Keratinocyte (primary cell): ENCODE results near the gene DPP7. TPM values are rescaled to one million over a fixed set of nuclear protein-coding genes. Genes with fewer than 3 reads are reported as not detected.

Experiments used
- DNase-seq: peaks from one replicate; pipeline ENCODE4 v3.0.0-alpha.2; 2011; ENCODE audit warnings: low read depth, missing footprints, low spot score
- FAIRE-seq: peaks from 2 replicates; lab custom pipeline; 2011; peaks lifted over from hg19 to GRCh38; lab: Jason Lieb, UNC
- H2AFZ ChIP-seq: 2 replicates; pipeline ENCODE4 v1.6.0; 2012; ENCODE audit warnings: low read length, control low read depth, inconsistent platforms; ENCODE audit not compliant: control insufficient read depth
- H3K27ac ChIP-seq: 2 replicates; pipeline ENCODE4 v1.5.1; 2011; ENCODE audit warnings: low read length; ENCODE audit not compliant: control insufficient read depth, insufficient read depth
- H3K27me3 ChIP-seq: 3 replicates; pipeline ENCODE4 v1.6.0; 2011; ENCODE audit warnings: low read length; ENCODE audit not compliant: control insufficient read depth, insufficient read depth; ENCODE audit errors: extremely low read depth
- H3K36me3 ChIP-seq, 2 experiments: 2 replicates in 1 of 2; 3 replicates in 1 of 2; pipeline ENCODE4 v1.5.1; 2011; ENCODE audit warnings: low read length in 2 of 2, mild to moderate bottlenecking in 1 of 2; ENCODE audit not compliant: control insufficient read depth in 2 of 2, insufficient read depth in 2 of 2; ENCODE audit errors: extremely low read depth in 1 of 2
- H3K4me1 ChIP-seq: 3 replicates; pipeline ENCODE4 v1.5.1; 2011; ENCODE audit warnings: low read length; ENCODE audit not compliant: control insufficient read depth, insufficient read depth; ENCODE audit errors: extremely low read depth
- H3K4me2 ChIP-seq: 3 replicates; pipeline ENCODE4 v1.6.0; 2011; ENCODE audit warnings: low read depth, low read length; ENCODE audit not compliant: control insufficient read depth, insufficient read depth; ENCODE audit errors: extremely low read depth
- H3K4me3 ChIP-seq, 3 experiments: fragments of 200-600 bp in 1 of 3; sonication (generic) in 1 of 3; 2 replicates in 2 of 3; 3 replicates in 1 of 3; pipeline ENCODE4 v1.5.1; 2011 to 2016; ENCODE audit warnings: low read length in 3 of 3, mild to moderate bottlenecking in 3 of 3, control low read depth in 2 of 3, inconsistent platforms in 1 of 3, low read depth in 1 of 3, mixed read lengths in 1 of 3, mixed run types in 1 of 3, moderate library complexity in 1 of 3; ENCODE audit not compliant: control insufficient read depth in 2 of 3, insufficient read depth in 2 of 3; ENCODE audit errors: extremely low read depth in 1 of 3
- H3K79me2 ChIP-seq: 2 replicates; pipeline ENCODE4 v1.6.0; 2012; ENCODE audit warnings: low read length; ENCODE audit not compliant: control insufficient read depth, insufficient read depth
- H3K9ac ChIP-seq: 3 replicates; pipeline ENCODE4 v1.6.0; 2011; ENCODE audit warnings: low read length; ENCODE audit not compliant: control insufficient read depth, insufficient read depth; ENCODE audit errors: extremely low read depth
- H3K9me1 ChIP-seq: 3 replicates; pipeline ENCODE4 v1.6.0; 2011; ENCODE audit warnings: low read length; ENCODE audit not compliant: control insufficient read depth, insufficient read depth; ENCODE audit errors: extremely low read depth
- H3K9me3 ChIP-seq: 2 replicates; pipeline ENCODE4 v1.5.1; 2012; ENCODE audit warnings: low read depth, low read length; ENCODE audit not compliant: control insufficient read depth
- H4K20me1 ChIP-seq: 3 replicates; pipeline ENCODE4 v1.6.0; 2011; ENCODE audit warnings: low read length; ENCODE audit not compliant: control insufficient read depth, insufficient read depth; ENCODE audit errors: extremely low read depth
- EZH2 ChIP-seq: IDR thresholded peaks from one replicate; pipeline ENCODE4 v1.6.1; 2012; ENCODE audit warnings: inconsistent platforms, mild to moderate bottlenecking, low read length, moderate library complexity
- dilution Hi-C: fragments of 300-500 bp; cut with MboI; formaldehyde crosslinking; loops from one replicate; pipeline ENCODE4 v1.7.0; 2020; ENCODE audit warnings: low sequenced_read_pairs; ENCODE audit not compliant: extremely low pct_ligation_motif_present
- polyA plus RNA-seq, 5 experiments: library from polyadenylated mRNA; depleted of rRNA in 3 of 5; stranded (reverse) in 3 of 5; stranded (forward) in 1 of 5; unstranded in 1 of 5; fragments of >200 nt; gene quantifications; 1 replicate in 1 of 5; 2 replicates in 3 of 5; 3 replicates in 1 of 5; pipeline versions ENCODE4 v1.2.1 to v1.2.3, GENCODE V29; 2011 to 2012; ENCODE audit warnings: missing spikeins in 2 of 5, low read depth in 1 of 5, low replicate concordance in 1 of 5
- TF ChIP-seq, protein P1 (sequence below), 3 experiments: IDR thresholded peaks in 1 of 3; conservative IDR thresholded peaks in 1 of 3; optimal IDR thresholded peaks in 1 of 3; 2 replicates in 2 of 3; 3 replicates in 1 of 3; pipeline versions ENCODE3 to v1.5.1; 2011; ENCODE audit warnings: low read length in 3 of 3, mild to moderate bottlenecking in 3 of 3, moderate library complexity in 2 of 3, control low read depth in 1 of 3, inconsistent platforms in 1 of 3; ENCODE audit not compliant: insufficient read depth in 2 of 3; ENCODE audit errors: extremely low read depth in 1 of 3

Gene DPP7
- polyA plus RNA-seq, 1 donor (not counting 4 experiments of a cell fraction or from before 2014, with no cell fraction given), result 35.3 TPM

DNA sequence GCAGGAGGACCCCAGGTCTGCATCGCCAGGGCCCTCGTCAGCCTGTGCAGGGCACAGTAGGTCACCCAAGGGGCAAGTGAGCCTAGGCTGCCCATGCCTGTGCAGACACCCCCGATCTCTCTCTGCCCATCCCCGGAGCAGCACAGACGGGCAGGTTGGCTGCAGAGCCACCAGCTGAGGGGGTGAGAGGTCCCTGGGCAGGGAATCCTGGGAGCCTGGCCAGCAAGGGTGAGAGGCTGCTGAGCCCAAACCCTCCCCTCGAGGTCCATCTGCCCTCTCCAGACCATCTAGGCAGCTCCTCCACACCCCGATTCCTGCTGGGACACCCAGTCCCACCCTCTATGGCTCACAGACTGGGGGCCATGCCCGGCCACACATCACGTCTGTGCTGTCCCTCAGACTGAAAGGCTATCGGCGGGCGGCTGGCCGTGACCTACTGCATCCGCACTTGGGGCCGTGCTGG lies 2.8 kb upstream of the DPP7 start:
- FAIRE-seq (no peak), DNase-seq (no peak)
- H3K4me3 ChIP-seq, result no peak overlapping the region
- H3K9ac ChIP-seq, result no peak overlapping the region
- H3K36me3 ChIP-seq, result no peaks in the 10 kb centered on the region
- H3K9me1 ChIP-seq, result no peaks in the 10 kb centered on the region
- peaks cover 7% of the 10 kb centered on the region for H3K27me3 ChIP-seq
- H3K4me2 ChIP-seq, result no peak overlapping the region
- no peaks in the 10 kb centered on the region for H3K79me2 ChIP-seq
- no peaks in the 10 kb centered on the region for H3K4me1 ChIP-seq
- H3K9me3 ChIP-seq, result no peaks in the 10 kb centered on the region
- H4K20me1 ChIP-seq, result no peaks in the 10 kb centered on the region
- TF ChIP-seq, protein P1, sequence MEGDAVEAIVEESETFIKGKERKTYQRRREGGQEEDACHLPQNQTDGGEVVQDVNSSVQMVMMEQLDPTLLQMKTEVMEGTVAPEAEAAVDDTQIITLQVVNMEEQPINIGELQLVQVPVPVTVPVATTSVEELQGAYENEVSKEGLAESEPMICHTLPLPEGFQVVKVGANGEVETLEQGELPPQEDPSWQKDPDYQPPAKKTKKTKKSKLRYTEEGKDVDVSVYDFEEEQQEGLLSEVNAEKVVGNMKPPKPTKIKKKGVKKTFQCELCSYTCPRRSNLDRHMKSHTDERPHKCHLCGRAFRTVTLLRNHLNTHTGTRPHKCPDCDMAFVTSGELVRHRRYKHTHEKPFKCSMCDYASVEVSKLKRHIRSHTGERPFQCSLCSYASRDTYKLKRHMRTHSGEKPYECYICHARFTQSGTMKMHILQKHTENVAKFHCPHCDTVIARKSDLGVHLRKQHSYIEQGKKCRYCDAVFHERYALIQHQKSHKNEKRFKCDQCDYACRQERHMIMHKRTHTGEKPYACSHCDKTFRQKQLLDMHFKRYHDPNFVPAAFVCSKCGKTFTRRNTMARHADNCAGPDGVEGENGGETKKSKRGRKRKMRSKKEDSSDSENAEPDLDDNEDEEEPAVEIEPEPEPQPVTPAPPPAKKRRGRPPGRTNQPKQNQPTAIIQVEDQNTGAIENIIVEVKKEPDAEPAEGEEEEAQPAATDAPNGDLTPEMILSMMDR (optimal IDR thresholded peaks at IDR 0.05 in 1 of 3, IDR thresholded peaks at IDR 0.05 in 1 of 3, conservative IDR thresholded peaks at IDR 0.05 in 1 of 3; ENCODE audit: extremely low read depth in 1 of 3, insufficient read depth in 2 of 3, low read length in 3 of 3), result no peak
- TF ChIP-seq EZH2, result no peak
- dilution Hi-C loops, result no loop called here
- no peak overlapping the region for H2AFZ ChIP-seq
- no peak overlapping the region for H3K27ac ChIP-seq

DNA sequence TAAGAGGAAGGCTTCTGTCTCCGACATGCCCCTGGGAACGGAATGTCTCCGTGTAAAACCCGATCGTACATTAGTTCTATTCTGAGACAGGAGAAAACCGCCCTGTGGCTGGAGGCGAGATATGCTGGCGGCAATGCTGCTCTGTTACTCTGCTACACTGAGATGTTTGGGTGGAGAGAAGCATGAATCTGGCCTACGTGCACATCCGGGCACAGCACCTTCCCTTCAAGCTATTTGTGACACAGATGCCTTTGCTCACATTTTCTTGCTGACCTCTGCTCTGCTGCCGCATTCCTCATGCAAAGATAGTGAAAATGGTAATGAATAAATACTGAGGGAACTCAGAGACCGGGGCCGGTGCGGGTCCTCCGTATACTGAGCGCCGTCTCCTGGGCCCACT lies 2.2 kb upstream of the DPP7 start:
- Histone ChIP-seq H3K4me2 (no peak overlapping the region), H3K79me2 (no peaks in the 10 kb centered on the region), H3K9ac (no peak overlapping the region), H3K9me1 (no peaks in the 10 kb centered on the region), H4K20me1 (no peaks in the 10 kb centered on the region), H3K4me3 (no peak overlapping the region), H3K4me1 (no peaks in the 10 kb centered on the region), H3K27me3 (peaks cover 7% of the 10 kb centered on the region), H2AFZ (no peak overlapping the region), H3K36me3 (no peaks in the 10 kb centered on the region), H3K27ac (no peak overlapping the region), H3K9me3 (no peaks in the 10 kb centered on the region)
- FAIRE-seq (no peak), DNase-seq (no peak)
- TF ChIP-seq, protein P1 (optimal IDR thresholded peaks at IDR 0.05 in 1 of 3, IDR thresholded peaks at IDR 0.05 in 1 of 3, conservative IDR thresholded peaks at IDR 0.05 in 1 of 3; ENCODE audit: extremely low read depth in 1 of 3, insufficient read depth in 2 of 3, low read length in 3 of 3), result no peak
- TF ChIP-seq EZH2, result no peak
- dilution Hi-C loops, result no loop called here
